HG02943 (cell line): ENCODE results near the gene KIF12.

Source experiments
- ATAC-seq: cut with Tn5 transposase; IDR thresholded peaks from one replicate; pipeline ENCODE4 v1.9.1; 2021; ENCODE audit warnings: mild to moderate bottlenecking, low read depth, moderate library complexity; ENCODE audit not compliant: unreplicated experiment

KIF12 gene

DNA sequence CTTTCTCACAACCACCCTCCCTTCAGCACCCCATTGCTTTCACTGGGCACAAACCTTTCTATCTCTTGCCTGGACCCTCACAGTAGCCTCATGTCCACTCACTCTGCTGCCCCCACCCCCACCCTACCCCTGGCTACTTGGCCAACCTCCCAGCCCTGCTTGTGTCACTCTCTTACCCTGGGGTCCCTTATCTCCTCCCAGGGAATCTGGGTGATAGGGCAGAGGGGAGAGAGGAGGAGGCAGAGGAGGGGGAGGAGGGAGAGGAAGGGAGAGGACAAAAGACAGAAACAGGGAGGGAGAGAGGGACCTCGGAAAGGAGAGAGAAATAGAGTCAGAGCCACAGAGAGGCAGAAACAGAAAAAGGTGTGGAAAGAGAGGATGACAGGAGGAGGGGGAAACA is 25.0 kb upstream of the KIF12 start:
- no peak for ATAC-seq

DNA sequence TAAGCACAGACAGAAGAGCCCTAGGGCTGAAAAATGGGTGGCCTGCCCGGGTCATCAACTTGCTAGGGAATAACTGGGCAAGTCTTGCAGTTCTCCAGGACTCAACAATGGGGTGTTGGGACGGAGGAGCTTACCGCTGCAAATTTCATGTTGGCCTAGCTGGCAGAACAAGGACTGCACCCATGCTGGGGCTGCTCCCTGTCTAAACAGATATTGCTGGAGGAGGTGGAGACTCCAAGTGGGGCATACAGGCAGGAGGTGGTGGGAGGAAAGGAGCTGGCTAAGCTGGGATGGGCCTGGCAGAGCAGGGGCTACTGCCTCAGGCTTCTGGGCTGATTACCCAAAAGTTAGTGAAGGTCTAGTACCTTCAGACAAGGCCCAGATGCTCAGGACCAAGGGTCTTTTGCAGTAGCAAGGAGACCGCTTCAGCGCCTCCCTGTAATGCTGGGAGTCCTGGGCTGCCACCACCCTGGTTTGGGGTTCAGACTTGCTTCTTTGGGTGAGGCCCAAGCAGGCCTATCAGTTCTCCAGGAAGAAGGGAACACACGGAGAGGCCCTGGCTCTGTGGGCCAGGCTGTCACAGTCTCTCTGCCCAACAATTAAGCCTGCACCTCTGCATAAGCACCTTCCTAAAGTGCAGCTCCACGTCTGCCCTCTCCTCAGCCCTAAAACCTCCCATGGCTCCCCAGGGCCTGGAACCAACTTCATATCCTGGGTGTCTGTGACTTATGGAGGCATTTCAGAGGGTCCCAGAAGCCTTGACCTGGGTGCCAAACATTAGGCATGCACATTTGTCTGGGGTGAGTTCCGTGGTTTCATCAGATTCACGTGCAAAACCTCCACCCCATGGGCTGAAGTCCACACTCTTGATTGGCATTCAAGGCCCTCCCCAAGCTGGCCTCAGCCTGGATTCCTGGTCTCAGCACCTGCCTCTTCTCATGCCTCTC is 24.2 kb upstream of the KIF12 start:
- no peak for ATAC-seq

DNA sequence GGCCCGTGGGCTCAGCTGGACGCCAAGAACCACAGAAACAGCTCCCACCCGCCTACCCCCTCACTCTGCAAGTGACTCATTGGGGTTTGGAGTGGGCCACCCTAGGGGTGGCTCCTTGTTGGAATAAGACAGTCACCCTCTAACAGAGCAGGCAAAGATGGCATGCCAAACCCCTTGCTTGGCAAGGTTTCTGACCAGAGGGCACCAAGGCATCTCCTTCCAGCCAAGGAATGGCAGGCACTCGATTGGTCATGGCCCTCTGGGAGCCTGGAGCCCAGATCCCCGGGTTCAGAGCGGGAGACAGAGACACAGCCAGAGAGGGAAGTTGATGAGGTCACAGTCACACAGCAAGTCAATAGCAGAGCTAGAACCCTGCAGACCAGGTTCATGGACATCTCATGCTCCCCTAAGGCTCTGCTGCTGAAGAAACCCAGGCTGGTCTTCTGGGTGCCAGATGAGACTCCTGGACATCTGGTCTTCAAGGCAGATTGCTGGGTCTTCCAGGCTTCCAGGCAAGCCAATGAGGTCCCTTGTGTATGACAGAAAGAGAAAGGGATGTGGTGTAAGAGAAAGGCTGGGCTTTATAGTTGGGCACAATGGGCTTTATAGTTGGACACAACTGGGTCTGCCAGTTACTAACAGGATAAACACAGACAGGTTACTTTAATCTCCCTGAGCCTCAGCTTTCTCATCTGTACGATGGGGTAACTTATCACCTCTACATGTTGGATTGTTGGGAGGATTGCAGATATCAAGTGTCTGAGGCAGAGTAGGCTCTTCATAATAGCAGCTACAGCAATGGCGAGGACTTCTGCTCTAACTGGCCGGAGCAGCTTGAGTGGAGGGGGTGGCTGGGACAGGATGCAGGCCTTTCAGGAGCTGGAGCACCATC is 23.3 kb upstream of the KIF12 start:
- no peak for ATAC-seq

DNA sequence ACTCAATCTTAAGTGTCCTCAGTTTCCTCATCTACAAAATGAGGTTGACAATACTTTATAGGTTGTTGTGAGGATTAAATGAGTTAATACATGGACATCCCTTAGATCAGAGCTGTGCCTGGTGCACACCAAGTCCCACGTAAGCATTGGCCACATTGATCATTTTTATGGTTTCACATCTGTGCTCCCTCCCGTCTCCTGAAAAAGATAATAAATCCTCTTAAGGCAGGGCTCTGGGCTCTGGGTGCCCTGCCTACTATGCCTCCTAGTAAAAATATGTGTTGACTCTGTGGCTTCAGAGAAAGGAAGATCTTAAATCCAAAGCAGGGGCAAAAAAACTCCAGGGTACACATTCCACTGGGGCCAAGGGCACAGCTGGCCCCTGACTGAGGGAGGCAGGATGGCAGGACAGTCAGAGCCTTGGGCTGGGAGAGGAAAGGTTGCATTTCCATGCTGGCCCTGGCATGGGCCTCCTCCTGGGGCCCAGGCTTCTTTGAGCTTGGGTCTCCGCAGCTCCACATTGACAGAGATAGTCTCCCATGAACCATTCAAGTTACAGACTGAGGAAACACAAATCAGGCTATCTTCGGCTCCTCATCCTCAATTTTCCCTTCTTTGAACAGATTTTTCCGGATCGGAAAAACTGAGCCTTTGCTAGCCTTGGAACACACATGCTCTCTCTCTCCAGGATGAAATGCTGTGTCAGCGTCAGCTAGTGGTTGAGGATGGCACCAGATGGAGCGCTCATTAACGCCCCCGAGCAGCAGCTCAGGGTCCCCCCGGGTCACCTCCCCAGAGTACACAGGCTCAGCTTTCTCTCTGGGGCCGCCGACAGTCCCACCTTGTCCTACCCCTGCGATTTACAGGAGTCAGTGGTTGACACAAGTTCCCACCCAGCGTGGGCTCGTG is 22.4 kb upstream of the KIF12 start:
- ATAC-seq = no peak

DNA sequence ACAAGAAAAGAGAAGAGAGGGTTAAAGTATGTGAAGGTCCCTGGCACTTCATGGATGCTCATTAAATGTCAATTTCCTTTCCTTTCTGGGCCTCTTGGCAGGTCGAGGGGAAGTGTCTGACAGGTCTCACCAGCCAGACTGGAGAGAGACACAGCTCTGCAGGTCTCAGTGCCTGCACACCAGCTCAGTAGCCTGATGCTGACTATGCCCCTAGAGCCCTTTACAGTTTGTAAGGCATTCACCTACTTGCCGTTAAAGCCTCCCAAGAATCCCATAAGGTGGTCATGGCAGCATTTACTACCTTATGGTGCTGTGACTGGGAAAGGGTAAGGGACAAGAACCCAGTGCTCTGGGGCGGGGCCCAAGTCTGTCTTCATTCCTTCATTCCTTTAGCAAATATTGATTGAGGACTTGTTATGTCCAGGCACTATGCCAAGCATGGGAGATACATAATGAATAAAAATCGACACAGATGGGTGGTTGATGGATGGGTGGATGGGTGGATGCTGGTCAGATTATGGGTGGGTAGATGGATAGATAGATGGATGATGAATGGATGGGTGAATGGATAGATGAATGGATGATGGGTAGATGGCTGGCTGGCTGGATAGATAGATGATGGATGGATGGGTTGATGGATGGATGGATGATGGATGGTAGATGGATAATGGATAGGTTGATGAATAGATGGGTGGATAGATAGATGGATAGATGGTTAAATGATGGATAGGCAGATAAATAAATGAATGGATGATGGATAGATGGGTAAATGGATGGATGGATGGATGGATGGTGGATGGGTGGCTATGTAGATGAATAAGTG is 21.3 kb upstream of the KIF12 start:
- no peak for ATAC-seq

DNA sequence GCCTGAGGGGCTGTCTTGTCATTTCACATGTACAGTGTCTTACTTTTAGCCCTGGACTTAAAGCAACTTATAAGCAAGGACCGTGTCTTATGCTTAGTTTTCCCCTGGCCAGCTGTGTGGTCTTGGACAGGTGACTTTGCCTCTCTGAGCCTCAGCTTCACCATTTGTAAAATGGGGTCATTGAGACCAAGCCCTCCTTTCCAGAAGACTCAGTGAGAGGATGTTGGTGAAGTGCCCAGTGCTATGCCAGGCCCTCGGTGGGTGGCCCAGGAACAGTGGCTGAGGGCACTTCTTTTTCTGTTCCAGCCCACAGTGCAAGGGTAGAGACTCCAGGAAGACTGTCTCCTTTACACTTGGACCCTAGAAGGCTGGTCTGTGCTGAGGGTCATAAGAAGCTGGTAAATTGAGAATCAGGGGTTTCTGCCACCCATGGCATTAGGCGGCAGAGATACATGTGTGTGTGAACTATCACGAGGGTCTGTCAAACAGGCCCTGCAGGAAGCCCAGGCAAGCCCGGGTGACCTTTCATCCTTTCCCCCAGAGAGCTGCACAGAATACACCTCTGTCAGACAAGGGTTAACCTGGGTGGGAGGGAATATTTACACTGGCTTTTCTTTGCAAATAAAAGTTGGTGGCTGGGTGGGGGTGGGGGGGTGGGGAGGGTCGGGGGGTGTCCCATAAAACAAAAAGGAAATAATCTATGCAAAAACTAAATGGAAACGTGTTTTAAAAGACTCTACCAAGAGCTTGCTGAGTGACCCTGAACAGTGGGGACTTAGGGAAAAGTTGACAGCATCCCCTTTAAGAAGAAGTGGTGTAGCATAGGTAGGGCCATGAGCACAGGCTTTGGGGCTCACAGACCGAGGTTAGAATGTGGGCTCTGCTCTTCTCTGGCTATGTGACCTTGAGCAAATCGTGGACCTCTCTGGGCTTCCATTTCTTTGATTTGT is 20.4 kb upstream of the KIF12 start:
- ATAC-seq = no peak

DNA sequence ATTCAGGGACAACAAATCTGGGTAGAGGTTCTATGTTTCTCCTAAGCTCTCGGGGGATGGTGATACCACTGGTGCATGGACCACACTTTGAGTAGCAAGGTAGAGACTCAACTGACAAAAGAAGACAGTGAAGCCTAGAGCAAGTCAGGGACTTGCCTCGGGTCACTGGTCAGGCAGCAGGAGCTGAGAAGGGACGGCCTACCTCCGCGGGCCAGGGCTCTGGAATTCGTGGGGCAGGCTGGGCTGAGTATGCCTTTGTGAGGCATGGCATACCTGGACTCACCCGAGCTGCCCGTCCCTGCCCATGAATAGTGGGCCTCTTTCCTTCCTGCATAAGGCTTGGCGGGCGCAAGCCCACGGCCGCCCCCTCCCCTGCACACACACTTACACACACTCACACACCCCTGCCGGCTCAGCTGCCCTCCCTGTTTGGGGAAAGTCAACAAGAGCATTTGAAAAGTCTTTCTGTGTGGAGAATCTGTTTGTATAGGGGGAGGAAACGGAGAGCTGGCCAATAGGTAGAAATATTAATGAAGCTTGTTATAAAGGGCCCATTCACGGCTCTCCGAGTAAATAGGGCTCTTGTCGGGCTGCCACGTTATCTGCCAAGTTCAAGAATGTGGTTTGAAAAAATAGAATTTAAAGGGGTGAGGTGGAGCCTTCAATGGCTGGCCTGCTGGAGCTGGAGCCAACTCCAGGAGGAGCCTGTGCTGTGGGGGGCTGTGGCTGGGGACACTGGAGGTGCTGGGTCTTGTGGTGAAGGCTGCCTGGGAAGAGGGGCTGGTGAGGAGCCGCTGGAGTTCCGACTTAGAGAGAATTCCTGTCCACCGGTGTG is 19.1 kb upstream of the KIF12 start:
- no peak for ATAC-seq

DNA sequence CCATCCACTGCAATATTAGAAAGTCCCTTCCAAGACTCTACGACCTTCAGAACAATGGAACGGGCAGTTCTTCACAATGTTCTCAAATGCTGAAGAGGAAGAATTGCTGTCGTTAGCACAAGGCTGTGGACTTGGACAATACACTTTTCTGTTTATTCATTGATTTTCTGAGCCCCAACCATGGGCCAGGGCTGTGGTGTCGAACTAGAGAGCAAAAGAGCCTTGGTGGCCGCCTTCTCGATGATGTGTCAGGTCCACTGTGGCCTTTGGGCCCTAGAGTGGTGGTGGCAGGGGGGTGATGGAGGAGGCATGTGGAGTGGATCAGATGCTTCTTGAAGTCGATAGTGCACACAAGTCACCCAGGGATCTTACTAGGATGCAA is 18.5 kb upstream of the KIF12 start:
- ATAC-seq = no peak

DNA sequence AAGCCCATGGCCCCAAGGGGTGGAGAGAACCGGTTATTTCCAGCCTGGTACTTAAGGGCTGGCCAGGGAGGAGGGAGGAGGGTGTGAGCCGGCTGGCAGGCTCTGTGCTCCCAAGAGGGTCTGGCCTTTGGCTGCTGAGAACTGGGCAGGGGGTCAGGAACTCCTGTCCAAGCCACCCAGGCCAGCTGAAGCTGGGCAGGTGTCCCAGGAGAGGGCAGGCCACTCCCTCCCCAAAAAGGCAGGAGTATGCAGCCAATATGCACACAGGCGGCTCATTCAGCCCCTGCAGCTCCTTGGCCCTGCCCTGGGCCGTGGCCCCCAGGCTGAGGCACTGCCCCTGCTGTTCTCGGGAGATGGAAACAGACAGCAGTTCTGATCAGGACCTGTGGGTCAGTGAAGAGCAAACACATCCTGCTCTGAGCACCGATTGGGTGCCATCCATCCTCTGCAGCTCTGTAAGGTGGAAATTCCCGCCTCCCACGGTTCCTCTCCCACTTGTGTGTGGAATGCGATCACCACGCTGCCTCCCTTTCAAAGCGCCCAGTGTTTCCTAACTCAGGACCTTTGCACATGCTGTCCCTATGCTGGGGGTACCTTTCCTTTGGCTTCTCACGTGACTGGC is 17.1 kb upstream of the KIF12 start:
- no peak for ATAC-seq

DNA sequence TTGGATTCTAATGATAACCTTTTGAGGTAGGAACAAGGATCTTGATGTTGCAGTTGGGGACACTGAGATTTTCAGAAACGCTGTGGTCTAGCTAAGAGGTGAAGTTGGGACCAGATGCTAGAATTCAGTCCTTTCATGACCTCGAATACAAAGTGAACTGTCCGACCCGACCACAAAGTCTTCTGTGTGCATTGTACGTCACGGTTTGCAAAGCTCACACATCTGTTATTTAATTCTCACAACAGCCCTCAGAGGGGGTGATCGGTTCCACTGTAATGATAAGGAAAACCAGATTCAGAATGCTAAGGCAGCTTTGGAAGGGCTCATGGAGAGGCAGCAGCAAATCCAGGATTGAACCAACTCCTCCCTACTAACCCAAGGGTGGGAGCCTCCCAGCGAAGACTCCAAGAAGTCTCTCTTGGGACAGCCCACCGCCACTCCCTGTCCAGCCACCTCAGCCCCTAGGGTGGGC is 16.6 kb upstream of the KIF12 start:
- ATAC-seq = no peak

DNA sequence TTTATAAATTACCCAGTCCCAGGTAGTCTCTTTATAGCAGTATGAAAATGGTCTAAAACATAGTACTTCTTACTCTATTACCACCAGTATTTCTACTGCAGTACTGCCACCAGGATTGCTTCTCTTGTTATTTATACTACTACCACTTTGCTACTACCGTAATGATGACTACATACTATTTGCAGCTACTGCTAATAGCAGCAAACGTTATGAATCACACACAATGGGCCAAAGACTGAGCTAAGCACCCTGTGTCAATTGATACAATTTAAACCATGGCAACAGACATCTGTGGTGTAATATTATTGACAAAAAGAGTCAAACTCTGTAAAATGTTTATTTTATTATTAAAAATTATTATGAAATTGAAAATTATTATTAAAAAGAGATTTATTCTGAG is 15.3 kb upstream of the KIF12 start:
- no peak for ATAC-seq

DNA sequence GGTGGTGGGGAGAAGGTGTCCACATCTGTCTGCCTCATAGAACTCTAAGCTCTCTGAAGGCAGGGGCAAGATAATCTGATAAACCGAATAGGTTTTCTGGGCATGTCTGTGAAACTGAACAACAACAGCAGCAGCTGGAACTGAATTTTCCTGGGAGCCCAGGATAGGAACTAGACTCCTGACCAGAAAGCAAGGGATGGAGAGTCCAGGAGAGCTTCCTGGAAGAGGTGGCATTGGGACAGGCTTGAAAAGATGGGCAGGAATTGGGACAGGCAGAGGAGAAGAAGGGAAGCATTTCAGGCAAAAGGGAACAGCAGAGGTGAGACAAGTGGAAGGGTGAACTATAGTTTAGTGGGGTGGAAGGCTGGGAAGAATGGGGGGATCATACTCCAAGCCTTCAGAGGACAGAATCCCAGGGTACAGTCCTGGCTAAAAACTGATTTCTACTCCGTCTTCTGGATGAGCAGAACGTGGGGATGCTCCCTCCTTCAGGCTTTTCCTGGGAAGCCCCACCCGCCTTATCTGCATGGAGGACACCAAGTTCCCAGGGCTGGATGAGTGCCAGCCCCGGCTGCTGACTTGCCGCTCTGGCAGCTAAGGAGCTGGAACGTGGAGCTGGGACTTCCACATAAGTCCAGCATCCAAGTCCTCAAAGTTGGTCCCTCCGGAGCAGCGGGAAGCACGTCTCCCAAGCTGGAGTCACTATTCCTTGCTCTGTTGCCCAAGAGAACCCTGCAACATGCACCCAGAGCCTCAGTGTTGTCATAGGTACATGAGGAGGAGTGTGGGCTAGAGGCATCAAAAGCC is 13.9 kb upstream of the KIF12 start:
- no peak for ATAC-seq

DNA sequence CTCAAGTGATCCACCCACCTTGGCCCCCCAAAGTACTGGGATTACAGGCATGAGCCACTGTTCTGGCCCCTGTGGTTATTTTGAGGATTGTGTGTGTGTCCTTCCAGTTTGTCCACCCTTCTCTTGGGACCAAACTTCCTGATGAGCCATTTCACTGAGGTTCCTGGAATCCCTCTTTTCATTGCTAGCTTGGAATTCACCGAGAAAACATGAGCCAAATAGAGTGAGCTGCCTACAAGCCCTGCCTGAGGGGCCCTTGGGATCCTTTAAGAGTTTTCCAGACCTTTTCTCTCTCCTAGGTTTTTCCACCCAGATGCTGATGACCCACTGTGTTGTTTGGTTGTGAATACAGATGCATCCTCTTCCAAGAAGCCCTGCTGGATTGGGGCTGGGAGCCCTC is 13.2 kb upstream of the KIF12 start:
- ATAC-seq = no peak

DNA sequence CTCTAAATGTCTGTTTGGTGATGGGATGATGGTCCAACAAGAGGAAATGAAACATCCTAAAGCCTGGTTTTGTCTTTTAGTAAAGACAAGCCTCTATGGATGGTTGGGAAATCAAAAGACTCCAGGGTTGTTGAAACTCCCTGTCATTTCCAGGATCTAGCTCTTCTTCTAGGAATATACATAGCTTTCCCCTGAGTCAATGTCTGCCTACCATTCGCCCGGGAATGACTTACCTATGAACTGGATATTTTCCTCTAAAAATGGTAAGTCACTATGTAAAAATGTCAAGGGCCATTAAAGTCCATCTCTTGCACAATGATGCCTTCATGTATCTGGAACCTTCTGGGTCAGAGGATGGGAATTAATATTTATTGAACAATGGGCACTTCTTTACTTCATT is 11.1 kb upstream of the KIF12 start:
- ATAC-seq = no peak

DNA sequence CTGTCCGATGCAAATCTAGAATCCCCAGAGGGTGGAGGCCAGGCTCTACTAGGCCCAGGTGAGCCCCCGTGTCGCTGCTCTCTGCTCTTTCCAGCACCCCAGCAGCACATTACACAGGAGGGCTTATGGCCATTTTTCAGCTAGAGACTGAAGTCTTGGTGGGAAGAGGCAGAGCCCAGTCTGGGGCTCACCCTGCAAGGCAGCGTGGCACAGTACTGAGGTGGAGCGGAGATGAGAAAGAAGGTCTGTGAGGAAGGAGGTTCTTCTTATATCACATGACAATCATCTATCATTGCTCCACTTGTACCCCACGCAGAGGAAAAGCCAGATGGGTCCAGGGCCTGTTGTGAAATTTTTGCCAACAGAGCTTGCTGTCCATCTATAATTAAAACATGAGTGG is 10.0 kb upstream of the KIF12 start:
- no peak for ATAC-seq
